ENCODE measurements around the gene C14orf132. TPM values are rescaled to one million over a fixed set of nuclear protein-coding genes. Genes with fewer than 3 reads are reported as not detected.

Gene C14orf132
- total RNA-seq, 4 donors from 2014 or later = 3.0 to 13.5 (median 3.9) TPM

DNA sequence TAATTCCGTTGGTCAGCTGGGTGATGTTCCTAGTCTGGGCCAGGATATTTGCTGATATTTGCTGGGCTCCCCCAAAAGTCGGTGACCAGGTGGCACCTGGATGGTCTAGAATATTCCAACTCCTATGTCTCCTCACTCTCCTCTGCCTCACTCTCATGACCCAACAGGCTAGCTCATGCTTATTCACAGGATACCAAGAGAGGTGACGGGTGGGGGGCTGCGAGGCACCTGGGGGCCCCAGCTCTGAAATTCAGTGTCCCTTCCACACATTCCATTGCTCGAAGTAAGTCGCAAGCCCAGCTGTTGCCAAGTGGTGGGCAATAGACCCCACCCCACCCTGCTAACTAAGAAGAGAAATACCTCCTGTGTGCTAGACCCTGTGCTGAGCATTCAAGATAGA lies 67.7 kb downstream of the C14orf132 start:
- intact Hi-C loops (cut with DNase I) = loop anchor here (10.0 kb wide), 1 partner anchor 98 kb away; the partner anchor contains the start of gene BDKRB2
- Histone ChIP-seq H3K9me3 (no peaks in the 10 kb centered on the region), H3K27ac (no peak overlapping the region), H3K36me3 (no peaks in the 10 kb centered on the region), H3K4me3 (no peak overlapping the region), H3K27me3 (peaks cover 0 to 7% (median 0%) of the 10 kb centered on the region in 4 donors), H3K4me1 (peaks cover 14 to 28% (median 19%) of the 10 kb centered on the region in 3 donors)
- 82 to 90% methylated on average over 6 of the region's 6 CpGs for WGBS, 2 donors
- DNase-seq = no peak
- no peak for TF ChIP-seq POLR2A (IDR thresholded peaks at IDR 0.05)
- TF ChIP-seq, protein P1, sequence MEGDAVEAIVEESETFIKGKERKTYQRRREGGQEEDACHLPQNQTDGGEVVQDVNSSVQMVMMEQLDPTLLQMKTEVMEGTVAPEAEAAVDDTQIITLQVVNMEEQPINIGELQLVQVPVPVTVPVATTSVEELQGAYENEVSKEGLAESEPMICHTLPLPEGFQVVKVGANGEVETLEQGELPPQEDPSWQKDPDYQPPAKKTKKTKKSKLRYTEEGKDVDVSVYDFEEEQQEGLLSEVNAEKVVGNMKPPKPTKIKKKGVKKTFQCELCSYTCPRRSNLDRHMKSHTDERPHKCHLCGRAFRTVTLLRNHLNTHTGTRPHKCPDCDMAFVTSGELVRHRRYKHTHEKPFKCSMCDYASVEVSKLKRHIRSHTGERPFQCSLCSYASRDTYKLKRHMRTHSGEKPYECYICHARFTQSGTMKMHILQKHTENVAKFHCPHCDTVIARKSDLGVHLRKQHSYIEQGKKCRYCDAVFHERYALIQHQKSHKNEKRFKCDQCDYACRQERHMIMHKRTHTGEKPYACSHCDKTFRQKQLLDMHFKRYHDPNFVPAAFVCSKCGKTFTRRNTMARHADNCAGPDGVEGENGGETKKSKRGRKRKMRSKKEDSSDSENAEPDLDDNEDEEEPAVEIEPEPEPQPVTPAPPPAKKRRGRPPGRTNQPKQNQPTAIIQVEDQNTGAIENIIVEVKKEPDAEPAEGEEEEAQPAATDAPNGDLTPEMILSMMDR (IDR thresholded peaks at IDR 0.05) = no peak

DNA sequence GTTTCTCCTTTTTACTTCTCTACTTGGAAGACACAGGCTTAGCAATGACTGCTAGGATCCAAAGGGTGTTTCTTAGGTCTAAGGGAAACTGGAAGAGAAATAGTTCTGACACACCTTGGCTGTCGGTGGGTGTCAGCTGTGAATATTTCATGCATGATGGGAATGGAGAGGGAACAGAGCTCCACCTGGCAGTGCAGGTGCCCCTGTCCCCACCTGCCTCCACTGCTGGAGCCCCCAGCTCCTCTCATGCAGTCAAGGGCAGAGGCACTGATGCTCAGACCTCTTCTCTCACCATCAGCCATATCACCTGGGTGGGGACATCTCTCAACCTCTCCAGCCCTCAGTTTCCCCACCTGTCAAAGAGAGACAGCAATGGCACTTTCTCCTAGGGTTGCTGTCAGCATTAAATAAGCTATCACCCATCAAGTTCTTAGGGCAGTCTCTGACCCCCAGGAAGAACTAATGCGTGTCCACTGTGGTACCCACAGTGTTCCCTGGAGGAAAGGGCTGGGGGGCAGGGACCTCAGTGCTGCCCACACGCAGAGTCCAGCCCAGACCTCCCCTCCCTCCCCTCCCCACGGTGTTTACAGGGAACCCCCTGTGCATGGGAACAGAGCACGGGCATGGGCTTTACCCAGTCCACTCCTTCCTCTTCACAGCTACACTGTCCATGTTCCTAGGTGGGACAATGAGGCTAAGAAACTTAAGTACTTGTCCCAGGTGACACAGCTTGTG lies 69.1 kb downstream of the C14orf132 start:
- no peaks in the 10 kb centered on the region for H3K9me3 ChIP-seq
- no peak for DNase-seq
- WGBS, 2 donors = 61 to 72% methylated on average over 2 of the region's 5 CpGs
- peaks cover 14 to 28% (median 19%) of the 10 kb centered on the region in 3 donors for H3K4me1 ChIP-seq
- TF ChIP-seq, protein P1 (IDR thresholded peaks at IDR 0.05) = no peak
- TF ChIP-seq POLR2A (IDR thresholded peaks at IDR 0.05) = no peak
- H3K4me3 ChIP-seq = no peak overlapping the region
- no peak overlapping the region for H3K27ac ChIP-seq
- H3K36me3 ChIP-seq = no peaks in the 10 kb centered on the region
- intact Hi-C loops (cut with DNase I) = loop anchor here (10.0 kb wide), 1 partner anchor 97 kb away; the partner anchor contains the start of gene BDKRB2
- H3K27me3 ChIP-seq = peaks cover 0 to 7% (median 0%) of the 10 kb centered on the region in 4 donors

DNA sequence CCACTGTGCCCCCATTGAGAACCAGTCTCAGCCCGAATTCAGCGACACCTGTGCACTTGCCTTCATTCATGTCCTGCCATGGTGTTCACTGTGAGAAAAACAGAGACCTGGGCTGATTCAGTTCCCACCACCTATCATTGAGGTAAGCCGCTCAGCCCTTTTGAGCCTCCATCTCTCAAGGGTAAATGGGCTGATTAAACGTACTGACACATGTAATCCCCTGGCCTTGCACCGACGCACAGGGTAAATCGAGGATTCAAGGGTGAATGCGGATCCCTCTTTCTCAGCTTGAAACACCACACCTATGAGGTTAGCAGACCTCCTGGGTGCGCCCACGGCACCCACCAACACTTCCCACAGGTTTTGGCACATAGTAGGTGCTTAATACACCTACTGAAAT lies 69.7 kb downstream of the C14orf132 start:
- H3K4me3 ChIP-seq = no peak overlapping the region
- peaks cover 14 to 28% (median 19%) of the 10 kb centered on the region in 3 donors for H3K4me1 ChIP-seq
- TF ChIP-seq, protein P1 (IDR thresholded peaks at IDR 0.05) = no peak
- no peak for TF ChIP-seq POLR2A (IDR thresholded peaks at IDR 0.05)
- peaks cover 0 to 7% (median 0%) of the 10 kb centered on the region in 4 donors for H3K27me3 ChIP-seq
- no peaks in the 10 kb centered on the region for H3K9me3 ChIP-seq
- H3K36me3 ChIP-seq = no peaks in the 10 kb centered on the region
- no peak for DNase-seq
- WGBS, 2 donors = 87 to 94% methylated on average over 9 of the region's 10 CpGs
- no peak overlapping the region for H3K27ac ChIP-seq
- intact Hi-C loops (cut with DNase I) = loop anchor here (10.0 kb wide), 1 partner anchor 96 kb away; the partner anchor contains the start of gene BDKRB2

DNA sequence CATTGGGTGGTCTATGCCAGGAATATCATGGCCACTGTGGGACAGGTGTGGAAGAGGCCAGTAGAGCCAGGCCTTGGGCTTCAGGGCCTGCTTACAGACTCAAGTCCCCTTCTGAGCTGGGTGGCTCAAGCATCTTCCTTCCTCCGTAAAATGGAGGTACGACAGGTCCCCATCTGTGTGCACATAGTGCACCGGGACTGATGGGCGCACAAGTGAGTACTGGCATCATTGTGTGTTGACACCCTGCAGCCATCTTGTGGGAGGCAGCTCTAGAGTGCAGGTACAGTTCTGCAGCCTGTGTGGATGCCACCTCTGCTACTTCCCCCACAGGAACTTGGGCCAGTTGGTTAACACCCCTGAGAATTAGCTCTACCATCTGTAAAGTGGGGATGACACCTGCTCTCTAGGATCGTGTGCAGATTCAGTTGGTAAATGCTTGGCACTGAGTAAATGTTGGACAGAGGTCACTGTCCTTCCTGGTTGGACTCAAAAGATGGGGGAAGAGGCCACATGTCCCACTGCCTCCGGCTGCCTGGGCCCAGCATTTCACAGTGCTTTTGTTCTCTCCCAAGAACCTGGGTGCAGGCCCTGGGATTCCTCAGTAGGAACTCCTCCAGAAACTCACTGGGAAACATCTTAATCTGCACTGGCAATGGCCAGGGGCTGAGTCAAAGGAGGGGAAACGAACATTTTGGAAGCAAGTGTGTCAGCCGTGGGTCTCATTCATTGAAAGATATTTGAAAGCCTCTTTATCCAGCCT lies 70.6 kb downstream of the C14orf132 start:
- intact Hi-C loops (cut with DNase I) = loop anchor here (10.0 kb wide), 1 partner anchor 95 kb away; the partner anchor contains the start of gene BDKRB2
- DNase-seq = no peak
- H3K27me3 ChIP-seq = peaks cover 0 to 7% (median 0%) of the 10 kb centered on the region in 4 donors
- peaks cover 0 to 3% (median 0%) of the 10 kb centered on the region in 3 donors for H3K9me3 ChIP-seq
- WGBS, 2 donors = 81 to 82% methylated on average over 8 of the region's 8 CpGs
- H3K27ac ChIP-seq = no peak overlapping the region
- H3K36me3 ChIP-seq = no peaks in the 10 kb centered on the region
- peaks cover 12 to 19% (median 13%) of the 10 kb centered on the region in 3 donors for H3K4me1 ChIP-seq
- TF ChIP-seq, protein P1 (IDR thresholded peaks at IDR 0.05) = no peak
- TF ChIP-seq POLR2A (IDR thresholded peaks at IDR 0.05) = no peak
- H3K4me3 ChIP-seq = no peak overlapping the region

Measured in esophagus squamous epithelium (tissue), 5 donors.